HUES6 (cell line): ENCODE data around the gene SYT4.
A peak's percentile ranks its signal among the peaks of the same experiment; 100 is the strongest.
"Not testable (repeated sequence)": the region's sequence is repeated elsewhere in the genome, so short reads cannot be mapped to it uniquely, and the experiment has no call there.

Experiments
- H3K27ac ChIP-seq: 2 replicates; pipeline ENCODE4 v1.7.0; 2013; ENCODE audit warnings: low read depth, mild to moderate bottlenecking, low read length, inconsistent platforms
- H3K27me3 ChIP-seq: 2 replicates; pipeline ENCODE4 v1.6.1; 2013; ENCODE audit warnings: low read length; ENCODE audit not compliant: control insufficient read depth, insufficient read depth
- H3K36me3 ChIP-seq: 2 replicates; pipeline ENCODE4 v1.6.1; 2013; ENCODE audit warnings: low read length; ENCODE audit not compliant: control insufficient read depth, insufficient read depth
- H3K4me1 ChIP-seq: 2 replicates; pipeline ENCODE4 v1.6.1; 2013; ENCODE audit warnings: low read length; ENCODE audit not compliant: control insufficient read depth, insufficient read depth
- H3K4me3 ChIP-seq: 2 replicates; pipeline ENCODE4 v1.5.1; 2013; ENCODE audit warnings: low read depth, low read length
- H3K9ac ChIP-seq: one replicate; pipeline ENCODE4 v1.6.1; 2013; ENCODE audit warnings: mild to moderate bottlenecking, low read length
- H3K9me3 ChIP-seq: 2 replicates; pipeline ENCODE4 v1.6.1; 2013; ENCODE audit warnings: low read depth, low read length; ENCODE audit not compliant: control insufficient read depth, insufficient read depth

SYT4 gene, protein sequence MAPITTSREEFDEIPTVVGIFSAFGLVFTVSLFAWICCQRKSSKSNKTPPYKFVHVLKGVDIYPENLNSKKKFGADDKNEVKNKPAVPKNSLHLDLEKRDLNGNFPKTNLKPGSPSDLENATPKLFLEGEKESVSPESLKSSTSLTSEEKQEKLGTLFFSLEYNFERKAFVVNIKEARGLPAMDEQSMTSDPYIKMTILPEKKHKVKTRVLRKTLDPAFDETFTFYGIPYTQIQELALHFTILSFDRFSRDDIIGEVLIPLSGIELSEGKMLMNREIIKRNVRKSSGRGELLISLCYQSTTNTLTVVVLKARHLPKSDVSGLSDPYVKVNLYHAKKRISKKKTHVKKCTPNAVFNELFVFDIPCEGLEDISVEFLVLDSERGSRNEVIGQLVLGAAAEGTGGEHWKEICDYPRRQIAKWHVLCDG

DNA sequence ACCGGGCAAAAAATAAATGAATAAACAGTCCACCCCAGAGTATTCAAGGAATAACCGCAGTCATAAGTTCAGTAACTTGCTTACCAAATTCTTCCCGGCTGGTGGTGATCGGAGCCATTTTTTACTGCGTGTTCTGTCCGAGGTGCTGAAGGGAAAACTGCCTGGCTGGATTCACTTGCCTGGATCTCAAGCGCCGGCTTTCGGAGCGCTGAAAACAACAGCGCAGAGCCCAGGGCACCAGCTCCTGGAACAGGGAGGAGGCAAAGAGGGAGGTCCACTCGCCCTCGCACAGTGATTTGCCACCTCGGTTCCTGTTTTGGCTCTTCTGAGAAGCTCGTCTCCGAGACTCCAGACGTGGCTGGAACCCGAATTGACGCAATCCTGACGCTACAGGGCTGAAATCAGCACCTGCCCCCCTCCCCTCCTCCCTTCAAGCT, at the start of gene SYT4:
TSS of gene SYT4 (minus strand) at position 327 of the 437 bp plus-strand sequence. CDS start at position 118, 209 bp downstream.
- Histone ChIP-seq H3K27ac (no peak within 1 kb of the TSS), H3K27me3 (no peaks in the 10 kb centered on the region), H3K4me3 (peak within 1 kb of the TSS; percentile 50), H3K9me3 (no peaks in the 10 kb centered on the region), H3K4me1 (peaks cover 8% of the 10 kb centered on the region; the same call in 1 of the 2 replicates), H3K36me3 (no peaks in the 10 kb centered on the region), H3K9ac (no peak within 1 kb of the TSS)

DNA sequence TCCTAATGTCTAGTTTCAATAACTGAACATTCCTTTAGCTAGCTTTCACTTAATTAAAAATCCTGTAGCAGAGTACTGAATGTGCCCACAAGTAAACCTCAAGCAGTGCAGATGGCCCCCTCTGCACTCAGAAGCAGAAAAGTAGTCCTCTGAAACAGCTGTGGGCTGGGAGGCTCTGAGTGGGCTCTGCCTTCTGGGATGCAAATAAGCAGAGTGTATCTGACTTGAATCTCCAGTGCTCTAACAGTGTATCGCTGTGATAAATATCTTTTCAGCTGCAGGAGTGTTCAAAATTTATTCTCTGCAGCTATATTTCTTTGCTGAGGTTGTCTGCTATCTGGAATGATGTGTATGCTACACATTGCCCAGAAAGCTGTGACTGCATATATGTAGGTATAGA, 44.8 kb upstream of the SYT4 start:
- no peak overlapping the region for H3K9ac ChIP-seq
- H3K4me1 ChIP-seq, result no peaks in the 10 kb centered on the region
- no peak overlapping the region for H3K27ac ChIP-seq
- no peaks in the 10 kb centered on the region for H3K36me3 ChIP-seq
- no peak overlapping the region for H3K4me3 ChIP-seq
- H3K27me3 ChIP-seq, result no peaks in the 10 kb centered on the region
- H3K9me3 ChIP-seq, result no peaks in the 10 kb centered on the region

- Histone ChIP-seq H3K9ac (no peak overlapping the region), H3K4me1 (no peaks in the 10 kb centered on the region), H3K27me3 (no peaks in the 10 kb centered on the region), H3K27ac (no peak overlapping the region), H3K4me3 (no peak overlapping the region), H3K9me3 (no peaks in the 10 kb centered on the region), H3K36me3 (no peaks in the 10 kb centered on the region)
Measured at GRCh38 chr18:43314941-43315340, 37.7 kb upstream of the SYT4 start.

DNA sequence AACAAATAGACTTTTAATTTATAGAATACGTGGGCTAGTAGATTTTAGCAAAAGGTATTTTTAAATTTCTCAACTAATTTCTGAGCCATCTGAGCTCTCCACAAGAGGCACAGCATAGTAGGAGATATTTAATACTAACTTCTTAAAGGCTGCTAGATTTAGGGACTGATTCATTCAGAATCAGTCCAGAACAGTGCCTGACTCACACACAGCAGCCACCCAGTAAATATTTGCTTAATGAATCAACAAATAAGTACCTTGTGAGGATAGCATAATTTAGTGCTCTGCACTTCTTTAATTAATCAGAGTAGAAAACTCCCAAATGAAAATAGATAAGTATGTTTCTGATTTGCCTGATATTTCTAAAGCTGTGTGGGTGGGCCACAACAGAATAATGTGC, 35.6 kb upstream of the SYT4 start:
- H3K9ac ChIP-seq, result no peak overlapping the region
- no peaks in the 10 kb centered on the region for H3K27me3 ChIP-seq
- H3K27ac ChIP-seq, result no peak overlapping the region

GRCh38 chr18:43310239-43310638, 32.9 kb upstream of the SYT4 start:
- no peak overlapping the region for H3K4me3 ChIP-seq
- no peaks in the 10 kb centered on the region for H3K9me3 ChIP-seq
- no peaks in the 10 kb centered on the region for H3K36me3 ChIP-seq
- no peak overlapping the region for H3K27ac ChIP-seq
- H3K4me1 ChIP-seq, result no peaks in the 10 kb centered on the region
- H3K27me3 ChIP-seq, result no peaks in the 10 kb centered on the region
- no peak overlapping the region for H3K9ac ChIP-seq

More for the DNA sequence above, 35.6 kb upstream of the SYT4 start:
- Histone ChIP-seq H3K9me3 (no peaks in the 10 kb centered on the region), H3K36me3 (no peaks in the 10 kb centered on the region), H3K4me3 (no peak overlapping the region), H3K4me1 (no peaks in the 10 kb centered on the region)

GRCh38 chr18:43303376-43303775, 26.1 kb upstream of the SYT4 start:
- Histone ChIP-seq H3K27me3 (no peaks in the 10 kb centered on the region), H3K4me1 (no peaks in the 10 kb centered on the region), H3K27ac (no peak overlapping the region), H3K4me3 (no peak overlapping the region), H3K9me3 (no peaks in the 10 kb centered on the region), H3K36me3 (no peaks in the 10 kb centered on the region), H3K9ac (no peak overlapping the region)

DNA sequence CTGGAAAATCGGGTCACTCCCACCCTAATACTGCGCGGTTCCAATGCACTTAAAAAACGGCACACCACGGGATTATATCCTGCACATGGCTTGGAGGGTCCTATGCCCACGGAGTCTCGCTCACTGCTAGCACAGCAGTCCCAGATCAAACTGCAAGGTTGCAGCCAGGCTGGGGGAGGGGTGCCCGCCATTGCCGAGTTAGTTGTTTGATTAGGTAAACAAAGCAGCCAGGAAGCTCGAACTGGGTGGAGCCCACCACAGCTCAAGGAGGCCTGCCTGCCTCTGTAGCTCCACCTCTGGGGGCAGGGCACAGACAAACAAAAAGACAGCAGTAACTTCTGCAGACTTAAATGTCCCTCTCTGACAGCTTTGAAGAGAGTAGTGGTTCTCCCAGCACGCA, 8.9 kb upstream of the SYT4 start:
- H3K4me3 ChIP-seq, result peak overlapping the region; percentile 23; the same call in 1 of the 2 replicates
- H3K36me3 ChIP-seq, H3K27ac ChIP-seq, H3K9ac ChIP-seq, H3K27me3 ChIP-seq, H3K9me3 ChIP-seq, H3K4me1 ChIP-seq: not testable (repeated sequence)

DNA sequence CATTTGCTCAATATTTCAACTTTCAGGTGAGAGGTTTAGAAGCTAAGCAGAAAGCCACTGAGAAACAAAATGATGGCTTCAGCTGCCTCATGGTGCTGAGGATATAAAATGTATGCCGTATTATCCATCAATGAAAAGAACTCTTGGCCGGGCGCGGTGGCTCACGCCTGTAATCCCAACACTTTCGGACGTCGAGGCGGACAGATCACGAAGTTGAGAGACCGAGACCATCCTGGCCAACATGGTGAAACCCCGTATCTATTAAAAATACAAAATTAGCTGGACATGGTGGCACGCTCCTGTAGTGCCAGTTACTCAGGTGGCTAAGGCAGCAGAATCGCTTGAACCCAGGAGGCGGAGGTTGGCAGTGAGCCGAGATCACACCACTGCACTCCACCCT, 6.0 kb upstream of the SYT4 start:
- Histone ChIP-seq H3K4me3 (no peak overlapping the region), H3K36me3 (no peaks in the 10 kb centered on the region), H3K27me3 (no peaks in the 10 kb centered on the region), H3K9me3 (no peaks in the 10 kb centered on the region), H3K4me1 (peaks cover 8% of the 10 kb centered on the region), H3K9ac (no peak overlapping the region), H3K27ac (no peak overlapping the region)

GRCh38 chr18:43279015-43279744, 1.9 kb upstream of the SYT4 start:
- no peaks in the 10 kb centered on the region for H3K36me3 ChIP-seq
- no peaks in the 10 kb centered on the region for H3K27me3 ChIP-seq

DNA sequence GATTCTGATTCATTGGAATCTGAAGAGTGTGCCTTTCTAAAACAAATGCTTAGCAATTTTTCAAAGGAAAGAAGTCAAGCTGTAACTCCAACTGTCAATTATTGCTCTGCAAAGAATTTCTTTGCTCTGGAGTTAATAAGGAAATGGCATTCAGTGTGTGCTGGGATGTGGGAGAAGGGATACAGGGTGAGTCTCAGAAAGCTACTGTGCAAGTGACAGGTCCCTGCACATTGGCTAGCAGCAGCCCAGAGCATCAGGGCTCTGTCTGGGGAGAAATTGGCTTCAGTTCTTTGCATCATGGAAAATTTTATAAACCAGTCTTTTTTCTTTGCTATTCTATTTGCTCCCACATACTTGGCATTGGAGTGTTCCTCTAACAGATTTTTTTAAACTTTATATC, 1.1 kb upstream of the SYT4 start:
- Histone ChIP-seq H3K4me1 (peaks cover 8% of the 10 kb centered on the region; the same call in 1 of the 2 replicates), H3K9me3 (no peaks in the 10 kb centered on the region), H3K27ac (no peak overlapping the region), H3K4me3 (no peak overlapping the region), H3K27me3 (no peaks in the 10 kb centered on the region), H3K36me3 (no peaks in the 10 kb centered on the region), H3K9ac (no peak overlapping the region)

More at GRCh38 chr18:43279015-43279744, 1.9 kb upstream of the SYT4 start:
- Histone ChIP-seq H3K9ac (no peak overlapping the region), H3K9me3 (no peaks in the 10 kb centered on the region), H3K4me1 (peaks cover 8% of the 10 kb centered on the region; the same call in 1 of the 2 replicates), H3K4me3 (no peak overlapping the region), H3K27ac (no peak overlapping the region)

DNA sequence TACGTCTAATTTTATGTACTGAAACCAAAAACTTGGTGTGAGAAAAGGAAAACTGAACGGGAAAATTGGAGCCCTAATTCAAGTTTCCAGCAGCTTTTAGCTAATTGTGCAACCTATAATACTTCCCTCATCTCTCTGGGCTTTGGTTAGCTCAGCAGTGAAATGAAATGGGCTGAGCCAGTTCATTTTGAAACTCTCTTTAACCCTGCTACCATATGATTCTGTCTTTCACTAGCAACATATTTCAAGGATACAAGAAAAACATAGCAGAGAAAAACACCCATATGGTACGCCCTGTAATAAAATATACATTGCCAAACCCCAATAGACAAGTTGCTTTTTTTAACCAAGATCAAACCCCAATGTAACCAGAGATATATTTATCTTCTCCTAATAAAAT, 799 bp downstream of the SYT4 start:
- Histone ChIP-seq H3K9ac (no peak overlapping the region), H3K9me3 (no peaks in the 10 kb centered on the region), H3K27me3 (no peaks in the 10 kb centered on the region), H3K4me3 (peak overlapping the region; percentile 50; the same call in 1 of the 2 replicates), H3K36me3 (no peaks in the 10 kb centered on the region), H3K27ac (no peak overlapping the region), H3K4me1 (peaks cover 8% of the 10 kb centered on the region; the same call in 1 of the 2 replicates)
